Posterior vena cava (tissue), 2 donors: ENCODE measurements around the gene KCNMA1. TPM values are rescaled to one million over a fixed set of nuclear protein-coding genes. Genes with fewer than 3 reads are reported as not detected.

ENCODE experiments used
- DNase-seq: peaks from one replicate; pipeline ENCODE4 v3.0.0-alpha.2; 2020; ENCODE audit warnings: low spot score
- intact Hi-C, 2 donors: fragments of 100-400 bp; cut with DNase I; formaldehyde crosslinking; loops; one replicate each; pipeline versions ENCODE4 v1.14.1 to v1.14.2; 2022 to 2023
- total RNA-seq, 2 donors: library from RNA; stranded (reverse); fragmentation: NEBNext Ultra II Directional; extraction: Animal tissue kit (Norgen Biotek cat#: 25700); gene quantifications; one replicate each; pipeline ENCODE4 v1.2.1, GENCODE V29; 2021
- donor health status: DM: yes; HTN: yes; CAD: no.
- donor health status: DM: yes; HTN: yes; CAD: no.

The KCNMA1 gene
- total RNA-seq, 2 donors from 2014 or later = 99.7 to 117 TPM

GRCh38 chr10:76995023-76995422, 642.6 kb downstream of the KCNMA1 start:
- no peak for DNase-seq
- intact Hi-C loops = no loop called here

GRCh38 chr10:76993213-76993612, 644.4 kb downstream of the KCNMA1 start:
- intact Hi-C loops = no loop called here

GRCh38 chr10:76992467-76992866, 645.1 kb downstream of the KCNMA1 start:
- intact Hi-C loops = no loop called here
- DNase-seq = no peak

More at GRCh38 chr10:76993213-76993612, 644.4 kb downstream of the KCNMA1 start:
- no peak for DNase-seq

- intact Hi-C loops = no loop called here
- DNase-seq = no peak
Observed at GRCh38 chr10:76991621-76992020, 646.0 kb downstream of the KCNMA1 start.

- intact Hi-C loops = no loop called here
- DNase-seq = no peak
Observed at GRCh38 chr10:76990561-76990960, 647.0 kb downstream of the KCNMA1 start.

GRCh38 chr10:76984559-76985443, 652.8 kb downstream of the KCNMA1 start:
- intact Hi-C loops = loop anchor here (10.0 kb wide), 1 partner anchor 430 kb away; no protein-coding TSS in a partner anchor
- DNase-seq = peak; percentile 90

GRCh38 chr10:76983624-76984023, 654.0 kb downstream of the KCNMA1 start:
- DNase-seq = no peak
- intact Hi-C loops = loop anchor here (10.0 kb wide), 1 partner anchor 429 kb away; no protein-coding TSS in a partner anchor

GRCh38 chr10:76982671-76983070, 654.9 kb downstream of the KCNMA1 start:
- DNase-seq = no peak
- intact Hi-C loops = loop anchor here (10.0 kb wide), 1 partner anchor 428 kb away; no protein-coding TSS in a partner anchor

GRCh38 chr10:76981251-76981650, 656.4 kb downstream of the KCNMA1 start:
- intact Hi-C loops = loop anchor here (10.0 kb wide), 1 partner anchor 426 kb away; no protein-coding TSS in a partner anchor
- no peak for DNase-seq

GRCh38 chr10:76977901-76978300, 659.7 kb downstream of the KCNMA1 start:
- intact Hi-C loops = no loop called here
- DNase-seq = no peak

- DNase-seq = no peak
- intact Hi-C loops = no loop called here
Observed at GRCh38 chr10:76977046-76977445, 660.6 kb downstream of the KCNMA1 start.

GRCh38 chr10:76976142-76976541, 661.5 kb downstream of the KCNMA1 start:
- intact Hi-C loops = no loop called here
- DNase-seq = no peak

- intact Hi-C loops = no loop called here
- DNase-seq = no peak
Observed at GRCh38 chr10:76975126-76975525, 662.5 kb downstream of the KCNMA1 start.

- intact Hi-C loops = no loop called here
- no peak for DNase-seq
Observed at GRCh38 chr10:76974017-76974691, 663.5 kb downstream of the KCNMA1 start.

- DNase-seq = no peak
- intact Hi-C loops = no loop called here
Observed at GRCh38 chr10:76973091-76974016, 664.3 kb downstream of the KCNMA1 start.

GRCh38 chr10:76972541-76972940, 665.1 kb downstream of the KCNMA1 start:
- DNase-seq = no peak
- intact Hi-C loops = no loop called here

- intact Hi-C loops = no loop called here
- DNase-seq = no peak
Observed at GRCh38 chr10:76971547-76972170, 665.9 kb downstream of the KCNMA1 start.

GRCh38 chr10:76970711-76971519, 666.7 kb downstream of the KCNMA1 start:
- DNase-seq = no peak
- intact Hi-C loops = no loop called here
